Lower leg skin (tissue), 4 donors: ENCODE measurements around the gene TAF12. TPM values are rescaled to one million over a fixed set of nuclear protein-coding genes. Genes with fewer than 3 reads are reported as not detected.
A peak's percentile ranks its signal among the peaks of the same experiment; 100 is the strongest.

ENCODE experiments used
- DNase-seq, 2 donors: peaks; one replicate each; pipeline ENCODE4 v3.0.0-alpha.2; 2019; ENCODE audit warnings: low spot score in 2 of 2
- H3K4me3 ChIP-seq: fragments of 200-600 bp; sonication (generic); 2 replicates; pipeline ENCODE4 v1.5.1; 2017; ENCODE audit warnings: mild to moderate bottlenecking, low read depth; ENCODE audit not compliant: poor library complexity, severe bottlenecking
- CTCF ChIP-seq, 3 donors: fragments of 450-650 bp; IDR thresholded peaks; one replicate each; pipeline ENCODE4 v1.5.1; 2016; ENCODE audit warnings: antibody characterized with exemption in 3 of 3, mild to moderate bottlenecking in 3 of 3, moderate library complexity in 2 of 3
- POLR2A ChIP-seq, 2 donors: fragments of 450-650 bp; IDR thresholded peaks; one replicate each; pipeline ENCODE4 v1.6.1; 2016 to 2017; ENCODE audit warnings: antibody characterized with exemption in 2 of 2, mild to moderate bottlenecking in 1 of 2, moderate library complexity in 1 of 2
- WGBS, 2 donors: methylation state at CpG; one replicate each; pipeline ENCODE4 v1.1.5; 2018; 5-methylcytosine and 5-hydroxymethylcytosine counted together
- intact Hi-C: fragments of 100-400 bp; cut with DNase I; formaldehyde crosslinking; loops from one replicate; pipeline ENCODE4 v1.15.0; 2023; ENCODE audit warnings: low total_unique reads
- total RNA-seq, 4 donors: library from RNA; depleted of rRNA; stranded (reverse); fragments of >200 nt; gene quantifications; one replicate each; pipeline ENCODE4 v1.1.0, GENCODE V29; 2016

TAF12 gene
- total RNA-seq, 4 donors from 2014 or later = 19.3 to 28.8 (median 24.0) TPM

- intact Hi-C loops = no loop called here
- 91% methylated on average over 5 of the region's 5 CpGs for WGBS, 2 donors
- TF ChIP-seq POLR2A (IDR thresholded peaks at IDR 0.05) = no peak
- TF ChIP-seq CTCF (IDR thresholded peaks at IDR 0.05) = no peak
- DNase-seq = no peak
- no peak overlapping the region for H3K4me3 ChIP-seq
Observed at GRCh38 chr1:28613175-28613574, 29.7 kb downstream of the TAF12 start.

- no peak for DNase-seq
- intact Hi-C loops = no loop called here
- H3K4me3 ChIP-seq = no peak overlapping the region
- TF ChIP-seq POLR2A (IDR thresholded peaks at IDR 0.05) (no peak), CTCF (IDR thresholded peaks at IDR 0.05) (no peak)
- WGBS, 2 donors = 91 to 92% methylated on average over 2 of the region's 2 CpGs
Observed at GRCh38 chr1:28606771-28607170, 36.1 kb downstream of the TAF12 start.

- WGBS, 2 donors = 91 to 93% methylated on average over 6 of the region's 6 CpGs
- TF ChIP-seq POLR2A (IDR thresholded peaks at IDR 0.05) = no peak
- TF ChIP-seq CTCF (IDR thresholded peaks at IDR 0.05) = no peak
- intact Hi-C loops = no loop called here
- DNase-seq = no peak
- no peak overlapping the region for H3K4me3 ChIP-seq
Observed at GRCh38 chr1:28604962-28605361, 37.9 kb downstream of the TAF12 start.

DNA sequence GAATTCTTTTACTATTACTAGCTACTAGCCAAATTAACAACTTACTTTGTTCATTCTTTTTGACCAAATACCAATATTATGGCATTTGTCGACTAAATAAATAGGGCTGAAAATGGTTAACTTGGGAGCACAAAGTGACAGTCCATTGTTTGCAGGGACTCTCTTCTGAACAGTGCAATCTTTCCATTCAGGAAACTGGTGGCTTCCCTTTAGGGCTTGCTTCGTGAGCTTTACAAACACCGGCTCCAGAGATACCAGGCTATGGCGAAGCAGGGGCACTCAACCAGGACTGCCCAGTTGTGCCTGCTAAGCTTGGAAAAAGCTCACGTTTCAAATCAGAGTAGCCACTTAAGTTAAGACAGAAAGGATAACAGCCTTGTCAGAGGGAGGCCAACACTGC is 38.5 kb downstream of the TAF12 start:
- DNase-seq = no peak
- H3K4me3 ChIP-seq = no peak overlapping the region
- WGBS, 2 donors = 85 to 87% methylated on average over 5 of the region's 5 CpGs
- intact Hi-C loops = no loop called here
- TF ChIP-seq POLR2A (IDR thresholded peaks at IDR 0.05) (no peak), CTCF (IDR thresholded peaks at IDR 0.05) (no peak)

- H3K4me3 ChIP-seq = no peak overlapping the region
- WGBS, 2 donors = 64 to 67% methylated on average over 15 of the region's 15 CpGs
- intact Hi-C loops = no loop called here
- peak in 1 of 2 donors; percentile 52 for DNase-seq
- TF ChIP-seq POLR2A (IDR thresholded peaks at IDR 0.05) (no peak), CTCF (IDR thresholded peaks at IDR 0.05) (no peak)
Observed at GRCh38 chr1:28602536-28603439, 40.1 kb downstream of the TAF12 start.
